CMK (cell line): ENCODE results near the gene ZNF728.
A peak's percentile ranks its signal among the peaks of the same experiment; 100 is the strongest.
"Not testable (repeated sequence)": the region's sequence is repeated elsewhere in the genome, so short reads cannot be mapped to it uniquely, and the experiment has no call there.

Experiments
- DNase-seq: peaks from one replicate; pipeline ENCODE4 v3.0.0-alpha.2; 2010; ENCODE audit warnings: low read depth

Gene ZNF728

DNA sequence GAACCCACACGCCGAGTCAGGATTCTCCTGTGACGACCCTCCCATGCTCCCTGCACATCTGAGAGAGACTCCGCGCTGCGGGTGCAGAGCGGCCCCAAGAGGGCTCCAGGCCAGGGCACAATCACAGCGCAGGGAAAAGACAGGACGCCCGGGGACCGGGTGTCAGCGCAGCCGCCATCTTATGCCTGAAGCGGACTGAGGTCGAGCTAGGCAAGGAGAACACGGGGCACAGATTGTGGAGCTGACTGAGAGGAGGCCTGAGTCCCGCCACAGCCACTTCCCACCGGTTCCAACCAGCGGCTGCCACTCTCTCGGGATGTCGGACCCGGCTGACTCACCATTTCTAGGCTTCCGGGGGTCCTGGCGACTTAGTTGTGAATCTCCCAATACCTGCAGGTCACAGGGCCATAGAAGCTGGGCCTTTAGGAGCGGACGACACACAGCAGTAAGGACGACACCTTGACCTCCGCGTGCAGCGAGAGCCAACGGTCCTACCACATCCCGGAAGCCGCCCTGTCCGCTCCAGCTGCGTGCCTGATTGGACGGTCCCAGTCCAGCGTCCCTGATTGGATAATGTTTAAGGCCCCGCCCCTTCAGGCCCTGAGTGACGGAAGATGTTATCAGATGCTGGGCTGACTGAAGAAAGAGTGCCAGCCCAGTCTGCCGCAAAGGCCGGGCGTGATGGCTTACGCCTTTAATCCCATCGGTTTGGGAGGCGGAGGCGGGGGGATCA, at the start of gene ZNF728:
ZNF728 (minus strand) TSS at position 487 of the 733 bp plus-strand sequence; CDS start at position 341, 146 bp downstream.
- DNase-seq = no peak

DNA sequence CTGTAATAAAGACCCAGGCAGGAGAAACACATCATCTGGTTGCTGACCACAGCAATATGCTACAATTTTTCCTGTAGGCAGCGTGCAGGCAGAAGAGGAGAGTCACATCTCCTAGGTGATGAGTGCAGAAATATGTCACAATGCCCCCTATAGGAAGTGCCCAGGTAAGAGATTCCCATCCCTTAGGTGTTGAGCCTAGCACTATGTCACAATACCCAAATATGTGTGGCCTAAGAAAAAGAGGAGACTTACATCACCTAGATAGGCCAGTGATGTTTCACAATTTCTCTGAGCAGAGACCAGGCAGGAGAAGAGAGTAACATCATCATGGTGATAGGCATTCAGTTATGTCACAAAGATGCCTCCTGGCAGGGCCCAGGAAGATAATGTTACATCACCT, 49.4 kb upstream of the ZNF728 start:
- no peak for DNase-seq

GRCh38 chr19:23049256-23049655, 46.3 kb upstream of the ZNF728 start:
- no peak for DNase-seq

GRCh38 chr19:23046743-23047142, 43.8 kb upstream of the ZNF728 start:
- DNase-seq = no peak

GRCh38 chr19:23033721-23034120, 30.7 kb upstream of the ZNF728 start:
- DNase-seq = no peak

GRCh38 chr19:23015660-23016059, 12.7 kb upstream of the ZNF728 start:
- no peak for DNase-seq

DNA sequence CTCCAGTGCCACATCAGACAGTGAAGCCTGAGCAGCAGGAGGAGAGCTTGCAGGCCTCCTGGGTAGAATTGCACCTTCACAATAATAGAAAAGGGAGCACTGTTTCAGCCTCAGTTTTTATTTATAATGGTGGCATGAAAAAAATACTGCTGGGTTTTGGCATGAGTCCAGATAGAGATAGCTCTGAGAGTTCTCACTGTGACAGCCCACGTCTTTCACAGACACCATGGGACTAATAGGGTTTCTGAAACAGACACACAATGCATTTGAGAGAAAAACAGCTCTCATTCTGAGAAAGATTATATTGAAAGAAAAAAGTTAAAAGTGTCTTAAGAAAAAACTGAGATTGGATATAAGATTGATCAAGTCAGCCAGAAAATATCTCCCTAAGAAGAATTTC, 8.0 kb downstream of the ZNF728 start:
- not testable (repeated sequence) for DNase-seq

GRCh38 chr19:22976248-22976647, 26.7 kb downstream of the ZNF728 start:
- DNase-seq = no peak

GRCh38 chr19:22975546-22976136, 27.3 kb downstream of the ZNF728 start:
- DNase-seq = not testable (repeated sequence)

DNA sequence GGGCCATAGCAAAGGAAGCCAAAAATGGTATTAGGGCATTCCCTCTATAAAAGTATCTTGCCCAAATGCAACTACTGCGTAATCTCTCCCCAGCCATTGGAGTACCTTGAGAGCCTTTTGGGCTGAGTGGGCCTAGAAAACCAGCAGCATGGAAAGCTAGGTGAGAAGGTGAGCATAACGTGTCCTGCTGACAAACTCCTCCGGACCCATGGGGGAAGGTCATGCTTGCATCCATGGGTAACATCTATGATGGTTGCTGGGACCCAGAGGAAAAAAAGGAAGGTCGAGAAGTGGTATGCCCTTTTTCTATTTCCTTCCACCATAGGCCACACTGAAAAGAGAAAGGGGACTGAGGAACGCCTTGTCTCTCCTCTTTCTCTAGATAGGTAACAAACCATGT, 57.4 kb downstream of the ZNF728 start:
- peak; percentile 26 for DNase-seq

- DNase-seq = no peak
Observed at GRCh38 chr19:22935151-22935550, 67.8 kb downstream of the ZNF728 start.

DNA sequence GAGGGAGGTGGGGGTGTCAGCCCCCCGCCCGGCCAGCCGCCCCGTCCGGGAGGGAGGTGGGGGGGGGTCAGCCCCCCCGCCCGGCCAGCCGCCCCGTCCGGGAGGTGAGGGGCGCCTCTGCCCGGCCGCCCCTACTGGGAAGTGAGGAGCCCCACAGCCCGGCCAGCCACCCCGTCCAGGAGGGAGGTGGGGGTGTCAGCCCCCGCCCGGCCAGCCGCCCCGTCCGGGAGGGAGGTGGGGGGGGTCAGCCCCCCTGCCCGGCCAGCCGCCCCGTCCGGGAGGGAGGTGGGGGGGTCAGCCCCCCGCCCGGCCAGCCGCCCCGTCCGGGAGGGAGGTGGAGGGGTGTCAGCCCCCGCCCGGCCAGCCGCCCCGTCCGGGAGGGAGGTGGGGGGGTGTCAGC, 75.4 kb downstream of the ZNF728 start:
- DNase-seq = not testable (repeated sequence)

DNA sequence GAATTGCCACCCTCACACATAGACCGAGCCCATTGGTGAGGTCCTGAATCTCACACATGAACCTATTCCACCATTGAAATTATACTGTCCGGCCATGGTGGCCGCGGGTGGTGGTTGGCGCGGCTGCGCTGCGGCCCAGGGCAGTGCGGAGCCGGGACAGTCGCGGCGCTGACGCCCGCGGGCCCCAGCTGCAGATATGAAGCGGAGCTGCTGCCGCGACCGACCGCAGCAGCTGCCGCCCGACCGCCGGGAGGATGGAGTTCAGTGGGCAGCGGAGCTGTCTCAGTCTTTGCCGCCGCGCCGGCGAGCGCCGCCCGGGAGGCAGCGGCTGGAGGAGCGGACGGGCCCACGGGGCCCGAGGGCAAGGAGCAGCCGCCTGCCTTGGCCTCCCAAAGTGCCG, 77.8 kb downstream of the ZNF728 start:
- not testable (repeated sequence) for DNase-seq
